ENCODE data around the gene COL17A1.

- TF ChIP-seq CTCF (conservative IDR thresholded peaks at IDR 0.05; ENCODE audit: low read depth, low read length) (no peak), EZH2 (IDR thresholded peaks at IDR 0.05; ENCODE audit: borderline replicate concordance, low read depth, low read length, poor library complexity, severe bottlenecking) (no peak)
Observed at GRCh38 chr10:104113376-104113956, 27.8 kb upstream of the COL17A1 start.
